Measurements from ENCODE around the gene ARHGAP45.

DNA sequence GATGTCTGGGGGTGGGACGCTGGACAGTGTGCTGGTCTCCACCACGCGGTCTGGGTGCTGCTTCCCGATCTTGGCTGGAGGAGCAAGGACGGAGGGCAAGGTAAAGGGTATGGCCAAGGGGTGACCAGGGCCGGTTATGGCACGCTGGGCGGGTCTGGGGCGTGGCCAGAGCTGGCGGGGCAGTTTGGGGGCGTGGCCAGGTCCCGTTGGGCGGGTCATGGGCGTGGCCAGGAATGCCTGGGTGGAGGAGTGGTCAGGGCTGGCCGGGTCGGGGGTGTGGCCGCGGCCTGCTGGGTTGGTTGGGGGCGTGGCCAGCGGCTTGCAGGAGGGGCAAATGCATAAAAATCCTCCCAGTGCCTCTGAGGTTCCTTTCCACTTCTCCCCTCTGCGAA is 56.0 kb downstream of the ARHGAP45 start:
- TF ChIP-seq TAF1 (IDR thresholded peaks at IDR 0.05; ENCODE audit: borderline replicate concordance, insufficient read depth, low read length), result no peak
- TF ChIP-seq POLR2AphosphoS5 (IDR thresholded peaks at IDR 0.05; ENCODE audit: low read depth, low read length), result no peak
